GM12878 (cell line): ENCODE results near the gene SLC39A11. TPM values are rescaled to one million over a fixed set of nuclear protein-coding genes. Genes with fewer than 3 reads are reported as not detected.

Experiments
- ATAC-seq: fragments of 200-7000 bp; cut with Tn5 transposase; 3 replicates; pipeline ENCODE4 v1.9.1; 2020; ENCODE audit warnings: mild to moderate bottlenecking, moderate library complexity
- BruUV-seq: library from RNA; stranded (reverse); fragments of 400-500 nt; replicated peaks from 2 replicates; lab custom pipeline; 2021; lab: Mats Ljungman, UMichigan
- CTCF ChIA-PET: fragments of 300-600 bp; sonication (Branson Sonifier 250); formaldehyde crosslinking; extraction: SDS; loops from one replicate; lab custom pipeline; 2021; ENCODE audit warnings: inconsistent platforms; lab: Yijun Ruan, JAX
- POLR2A ChIA-PET: fragments of 350-600 bp; formaldehyde crosslinking; extraction: SDS; loops from one replicate; lab custom pipeline; 2021; ENCODE audit warnings: inconsistent platforms; lab: Charles Lee
- RAD21 ChIA-PET: fragments of 300-600 bp; sonication (Branson Sonifier 250); formaldehyde crosslinking; loops from one replicate; lab custom pipeline; 2023; ENCODE audit warnings: antibody characterized with exemption; ENCODE audit not compliant: unreplicated experiment; lab: Charles Lee
- SMC1A ChIA-PET: fragments of 300-600 bp; sonication (Branson Sonifier 250); formaldehyde crosslinking; loops from one replicate; lab custom pipeline; 2023; ENCODE audit not compliant: unreplicated experiment, uncharacterized antibody; lab: Charles Lee
- DNase-seq: peaks from one replicate; pipeline ENCODE4 v3.0.0-alpha.2; 2011; ENCODE audit warnings: low read depth, low spot score
- FAIRE-seq: peaks from 3 replicates; lab custom pipeline; 2011; peaks lifted over from hg19 to GRCh38; lab: Jason Lieb, UNC
- H2AFZ ChIP-seq: 2 replicates; pipeline ENCODE4 v1.6.0; 2011; ENCODE audit warnings: low read depth, low read length, control low read depth; ENCODE audit not compliant: control insufficient read depth
- H3K27ac ChIP-seq: 2 replicates; pipeline ENCODE4 v1.5.1; 2011; ENCODE audit warnings: control low read depth; ENCODE audit not compliant: control insufficient read depth, insufficient read depth
- H3K27me3 ChIP-seq, 2 experiments: replicated peaks in 1 of 2; 2 replicates each; pipeline versions ENCODE4 v1.6.0 to v1.6.1; 2011; ENCODE audit warnings: low read length in 1 of 2; ENCODE audit not compliant: control insufficient read depth in 2 of 2, insufficient read depth in 2 of 2
- H3K36me3 ChIP-seq, 2 experiments: 2 replicates each; pipeline ENCODE4 v1.5.1; 2011; ENCODE audit warnings: low read length in 1 of 2; ENCODE audit not compliant: control insufficient read depth in 2 of 2, insufficient read depth in 2 of 2
- H3K4me1 ChIP-seq: 2 replicates; pipeline ENCODE4 v1.6.1; 2011; ENCODE audit warnings: mild to moderate bottlenecking, low read length, moderate library complexity, mixed read lengths; ENCODE audit not compliant: control insufficient read depth, insufficient read depth
- H3K4me2 ChIP-seq: 2 replicates; pipeline ENCODE4 v1.6.0; 2011; ENCODE audit warnings: control low read depth; ENCODE audit not compliant: control insufficient read depth, insufficient read depth
- H3K4me3 ChIP-seq: fragments of 200-600 bp; sonication (generic); 2 replicates; pipeline ENCODE4 v1.5.1; 2016
- H3K79me2 ChIP-seq: 2 replicates; pipeline ENCODE4 v1.6.0; 2011; ENCODE audit warnings: low read length; ENCODE audit not compliant: control insufficient read depth, insufficient read depth
- H3K9ac ChIP-seq: 2 replicates; pipeline ENCODE4 v1.8.0; 2011; ENCODE audit warnings: low read length, control low read depth, mixed read lengths; ENCODE audit not compliant: control insufficient read depth, insufficient read depth
- H3K9me3 ChIP-seq: replicated peaks from 3 replicates; pipeline ENCODE4 v1.5.1; 2011; ENCODE audit warnings: mild to moderate bottlenecking, low read length; ENCODE audit not compliant: control insufficient read depth, insufficient read depth
- H4K20me1 ChIP-seq: 2 replicates; pipeline ENCODE4 v1.6.0; 2011; ENCODE audit not compliant: control insufficient read depth, insufficient read depth
- LARP7 ChIP-seq: fragments of 450-650 bp; IDR thresholded peaks from 2 replicates; pipeline ENCODE4 v1.6.1; 2017; ENCODE audit warnings: mild to moderate bottlenecking
- MYB ChIP-seq: fragments of 150-350 bp; IDR thresholded peaks from 2 replicates; pipeline ENCODE4 v1.6.1; 2014; ENCODE audit warnings: mild to moderate bottlenecking, low read depth, low read length, borderline replicate concordance
- MYC ChIP-seq: IDR thresholded peaks from 2 replicates; pipeline ENCODE4 v1.6.1; 2011; ENCODE audit warnings: mild to moderate bottlenecking, low read length, moderate library complexity, inconsistent platforms; ENCODE audit not compliant: insufficient read depth, insufficient replicate concordance, insufficient read length, severe bottlenecking
- WGBS: methylation state at CpG from one replicate; pipeline ENCODE4 v1.1.6; 2016; ENCODE audit warnings: low lambda C conversion rate; ENCODE audit not compliant: insufficient replicate concordance, insufficient coverage; ENCODE audit errors: missing lambda C conversion rate; 5-methylcytosine and 5-hydroxymethylcytosine counted together
- in situ Hi-C: fragments of 300-500 bp; cut with MboI; formaldehyde crosslinking; loops from 9 replicates; pipeline ENCODE4 v1.14.3; 2018; ENCODE audit warnings: mixed read lengths
- intact Hi-C: fragments of 100-400 bp; cut with micrococcal nuclease; formaldehyde crosslinking; loops from one replicate; pipeline ENCODE4 v1.14.2; 2022; ENCODE audit not compliant: unreplicated experiment
- polyA plus RNA-seq, 11 experiments: library from polyadenylated mRNA; depleted of rRNA in 4 of 11; unstranded in 6 of 11; stranded (reverse) in 5 of 11; fragments of >200 nt; fragmentation: Nextera tagmentation in 4 of 11; fragmentation: Illumina TruSeq in 1 of 11; extraction: Ambion mirVana in 4 of 11; extraction: Trizol in 1 of 11; gene quantifications; 1 replicate in 1 of 11; 2 replicates in 10 of 11; pipeline versions ENCODE4 v1.2.1 to v1.2.3, GENCODE V29; 2011 to 2016; ENCODE audit warnings: inconsistent platforms in 2 of 11, missing spikeins in 2 of 11, low read depth in 1 of 11
- total RNA-seq, 4 experiments: library from RNA; depleted of rRNA in 3 of 4; stranded (reverse); fragments of >200 nt in 3 of 4; fragmentation: Illumina TruSeq in 1 of 4; extraction: Trizol in 1 of 4; gene quantifications; 2 replicates each; pipeline versions ENCODE4 v1.2.1 to v1.2.3, GENCODE V29; 2013 to 2021
- TF ChIP-seq, protein P1 (sequence below): fragments of 450-650 bp; IDR thresholded peaks from 2 replicates; pipeline ENCODE4 v1.6.1; 2017; ENCODE audit warnings: antibody characterized with exemption, mild to moderate bottlenecking, moderate library complexity
- TF ChIP-seq, protein P2 (sequence below): fragments of 450-650 bp; IDR thresholded peaks from 2 replicates; pipeline ENCODE4 v1.6.1; 2016; ENCODE audit warnings: mild to moderate bottlenecking
- TF ChIP-seq, protein P3 (sequence below): fragments of 450-650 bp; IDR thresholded peaks from 2 replicates; pipeline ENCODE4 v1.6.1; 2017; ENCODE audit warnings: mild to moderate bottlenecking, moderate library complexity

Gene SLC39A11
- total and polyA plus RNA-seq, 10 of the 15 experiments (the other 5 are each of a cell fraction or from before 2014, with no cell fraction given), result 8.6 to 23.8 (median 14.0) TPM

DNA sequence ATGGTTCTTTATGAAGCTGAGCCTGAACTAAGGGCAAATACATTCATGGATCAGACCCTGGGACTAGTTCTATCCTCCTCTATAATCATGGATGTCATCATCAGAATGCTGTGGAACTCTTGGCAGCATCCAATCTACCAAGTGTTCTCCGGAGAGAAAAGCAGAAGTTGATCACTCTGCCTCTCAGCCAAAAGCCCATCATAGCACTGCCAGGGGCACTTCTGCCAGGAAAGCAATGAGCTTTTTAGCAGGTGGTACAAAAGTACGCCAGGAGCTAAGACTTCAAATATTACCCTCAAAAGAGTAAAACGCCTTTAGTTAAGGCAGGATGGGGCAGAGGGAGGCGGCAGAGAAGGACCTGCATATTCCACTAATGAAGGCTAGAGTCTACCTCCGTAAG, 279.0 kb downstream of the SLC39A11 start (continued):
- TF ChIP-seq, protein P1, sequence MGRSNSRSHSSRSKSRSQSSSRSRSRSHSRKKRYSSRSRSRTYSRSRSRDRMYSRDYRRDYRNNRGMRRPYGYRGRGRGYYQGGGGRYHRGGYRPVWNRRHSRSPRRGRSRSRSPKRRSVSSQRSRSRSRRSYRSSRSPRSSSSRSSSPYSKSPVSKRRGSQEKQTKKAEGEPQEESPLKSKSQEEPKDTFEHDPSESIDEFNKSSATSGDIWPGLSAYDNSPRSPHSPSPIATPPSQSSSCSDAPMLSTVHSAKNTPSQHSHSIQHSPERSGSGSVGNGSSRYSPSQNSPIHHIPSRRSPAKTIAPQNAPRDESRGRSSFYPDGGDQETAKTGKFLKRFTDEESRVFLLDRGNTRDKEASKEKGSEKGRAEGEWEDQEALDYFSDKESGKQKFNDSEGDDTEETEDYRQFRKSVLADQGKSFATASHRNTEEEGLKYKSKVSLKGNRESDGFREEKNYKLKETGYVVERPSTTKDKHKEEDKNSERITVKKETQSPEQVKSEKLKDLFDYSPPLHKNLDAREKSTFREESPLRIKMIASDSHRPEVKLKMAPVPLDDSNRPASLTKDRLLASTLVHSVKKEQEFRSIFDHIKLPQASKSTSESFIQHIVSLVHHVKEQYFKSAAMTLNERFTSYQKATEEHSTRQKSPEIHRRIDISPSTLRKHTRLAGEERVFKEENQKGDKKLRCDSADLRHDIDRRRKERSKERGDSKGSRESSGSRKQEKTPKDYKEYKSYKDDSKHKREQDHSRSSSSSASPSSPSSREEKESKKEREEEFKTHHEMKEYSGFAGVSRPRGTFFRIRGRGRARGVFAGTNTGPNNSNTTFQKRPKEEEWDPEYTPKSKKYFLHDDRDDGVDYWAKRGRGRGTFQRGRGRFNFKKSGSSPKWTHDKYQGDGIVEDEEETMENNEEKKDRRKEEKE, result no peak
- TF ChIP-seq MYB, result no peak

DNA sequence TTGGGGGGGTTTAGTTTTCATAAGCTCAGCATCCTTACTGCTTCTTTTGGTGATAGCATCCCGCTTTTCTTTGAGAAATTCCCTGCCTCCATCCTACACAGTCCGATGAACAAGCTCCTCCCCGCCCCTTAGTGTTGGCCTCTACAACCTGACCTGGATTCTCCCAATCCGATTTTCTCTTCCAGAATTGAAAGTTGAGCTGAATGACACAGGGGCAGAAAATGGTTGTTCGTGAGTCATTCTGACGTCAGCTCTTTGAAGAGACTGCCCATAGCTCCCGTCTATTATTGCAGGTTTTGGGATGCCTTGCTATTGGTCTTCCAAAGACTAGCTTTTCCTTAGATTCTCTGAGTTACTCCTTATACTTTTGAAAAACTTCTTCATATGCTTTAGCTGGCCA, 279.7 kb downstream of the SLC39A11 start:
- DNase-seq (no peak), ATAC-seq (no peak), FAIRE-seq (no peak)
- RAD21 ChIA-PET, result no interaction called here
- BruUV-seq, result no TSS peak
- in situ Hi-C loops, result no loop called here
- H4K20me1 ChIP-seq, result no peaks in the 10 kb centered on the region
- H3K4me2 ChIP-seq, result no peak overlapping the region
- no peak overlapping the region for H3K27ac ChIP-seq
- peaks cover 0 to 7% of the 10 kb centered on the region in 2 experiments; a peak in 1 of 4 replicates for H3K36me3 ChIP-seq
- H3K27me3 ChIP-seq, result no peaks in the 10 kb centered on the region
- H3K9me3 ChIP-seq, result peaks cover 3% of the 10 kb centered on the region; the same call in 2 of the 3 replicates
- WGBS, result 88% methylated on average over 7 of the region's 7 CpGs
- no peak overlapping the region for H3K9ac ChIP-seq
- TF ChIP-seq, protein P2, sequence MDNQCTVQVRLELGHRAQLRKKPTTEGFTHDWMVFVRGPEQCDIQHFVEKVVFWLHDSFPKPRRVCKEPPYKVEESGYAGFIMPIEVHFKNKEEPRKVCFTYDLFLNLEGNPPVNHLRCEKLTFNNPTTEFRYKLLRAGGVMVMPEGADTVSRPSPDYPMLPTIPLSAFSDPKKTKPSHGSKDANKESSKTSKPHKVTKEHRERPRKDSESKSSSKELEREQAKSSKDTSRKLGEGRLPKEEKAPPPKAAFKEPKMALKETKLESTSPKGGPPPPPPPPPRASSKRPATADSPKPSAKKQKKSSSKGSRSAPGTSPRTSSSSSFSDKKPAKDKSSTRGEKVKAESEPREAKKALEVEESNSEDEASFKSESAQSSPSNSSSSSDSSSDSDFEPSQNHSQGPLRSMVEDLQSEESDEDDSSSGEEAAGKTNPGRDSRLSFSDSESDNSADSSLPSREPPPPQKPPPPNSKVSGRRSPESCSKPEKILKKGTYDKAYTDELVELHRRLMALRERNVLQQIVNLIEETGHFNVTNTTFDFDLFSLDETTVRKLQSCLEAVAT, result no peak
- TF ChIP-seq MYC (no peak), LARP7 (no peak)
- TF ChIP-seq, protein P3, sequence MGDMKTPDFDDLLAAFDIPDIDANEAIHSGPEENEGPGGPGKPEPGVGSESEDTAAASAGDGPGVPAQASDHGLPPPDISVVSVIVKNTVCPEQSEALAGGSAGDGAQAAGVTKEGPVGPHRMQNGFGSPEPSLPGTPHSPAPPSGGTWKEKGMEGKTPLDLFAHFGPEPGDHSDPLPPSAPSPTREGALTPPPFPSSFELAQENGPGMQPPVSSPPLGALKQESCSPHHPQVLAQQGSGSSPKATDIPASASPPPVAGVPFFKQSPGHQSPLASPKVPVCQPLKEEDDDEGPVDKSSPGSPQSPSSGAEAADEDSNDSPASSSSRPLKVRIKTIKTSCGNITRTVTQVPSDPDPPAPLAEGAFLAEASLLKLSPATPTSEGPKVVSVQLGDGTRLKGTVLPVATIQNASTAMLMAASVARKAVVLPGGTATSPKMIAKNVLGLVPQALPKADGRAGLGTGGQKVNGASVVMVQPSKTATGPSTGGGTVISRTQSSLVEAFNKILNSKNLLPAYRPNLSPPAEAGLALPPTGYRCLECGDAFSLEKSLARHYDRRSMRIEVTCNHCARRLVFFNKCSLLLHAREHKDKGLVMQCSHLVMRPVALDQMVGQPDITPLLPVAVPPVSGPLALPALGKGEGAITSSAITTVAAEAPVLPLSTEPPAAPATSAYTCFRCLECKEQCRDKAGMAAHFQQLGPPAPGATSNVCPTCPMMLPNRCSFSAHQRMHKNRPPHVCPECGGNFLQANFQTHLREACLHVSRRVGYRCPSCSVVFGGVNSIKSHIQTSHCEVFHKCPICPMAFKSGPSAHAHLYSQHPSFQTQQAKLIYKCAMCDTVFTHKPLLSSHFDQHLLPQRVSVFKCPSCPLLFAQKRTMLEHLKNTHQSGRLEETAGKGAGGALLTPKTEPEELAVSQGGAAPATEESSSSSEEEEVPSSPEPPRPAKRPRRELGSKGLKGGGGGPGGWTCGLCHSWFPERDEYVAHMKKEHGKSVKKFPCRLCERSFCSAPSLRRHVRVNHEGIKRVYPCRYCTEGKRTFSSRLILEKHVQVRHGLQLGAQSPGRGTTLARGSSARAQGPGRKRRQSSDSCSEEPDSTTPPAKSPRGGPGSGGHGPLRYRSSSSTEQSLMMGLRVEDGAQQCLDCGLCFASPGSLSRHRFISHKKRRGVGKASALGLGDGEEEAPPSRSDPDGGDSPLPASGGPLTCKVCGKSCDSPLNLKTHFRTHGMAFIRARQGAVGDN, result no peak
- H3K79me2 ChIP-seq, result no peaks in the 10 kb centered on the region
- CTCF ChIA-PET, result no interaction called here
- POLR2A ChIA-PET, result no interaction called here
- no peak overlapping the region for H2AFZ ChIP-seq
- H3K4me3 ChIP-seq, result no peak overlapping the region
- intact Hi-C loops, result no loop called here
- no peaks in the 10 kb centered on the region for H3K4me1 ChIP-seq
- SMC1A ChIA-PET, result interaction anchor here (1.1 kb wide), 1 partner anchor 119 kb away, joined by 3 read pairs; no protein-coding TSS in a partner anchor
